Tibial nerve (tissue), 4 donors: Measurements from ENCODE around the gene MED26. TPM values are rescaled to one million over a fixed set of nuclear protein-coding genes. Genes with fewer than 3 reads are reported as not detected.

Experiments used
- DNase-seq, 2 donors: peaks; one replicate each; pipeline ENCODE4 v3.0.0-alpha.2; 2019; ENCODE audit warnings: low spot score in 2 of 2
- H3K27ac ChIP-seq, 4 donors: fragments of 200-600 bp; sonication (generic) in 3 of 4; one replicate each; pipeline ENCODE4 v1.5.1; 2017 to 2019; ENCODE audit warnings: mild to moderate bottlenecking in 1 of 4
- H3K27me3 ChIP-seq, 2 donors: fragments of 200-600 bp; sonication (generic) in 1 of 2; one replicate each; pipeline versions ENCODE4 v1.5.1 to v1.6.0; 2017 to 2019
- H3K36me3 ChIP-seq, 3 donors: fragments of 200-600 bp; sonication (generic); one replicate each; pipeline ENCODE4 v1.5.1; 2018 to 2019
- H3K4me1 ChIP-seq, 4 donors: fragments of 200-600 bp; sonication (generic) in 3 of 4; one replicate each; pipeline ENCODE4 v1.5.1; 2017 to 2019
- H3K4me3 ChIP-seq, 4 donors: fragments of 200-600 bp; sonication (generic) in 3 of 4; one replicate each; pipeline ENCODE4 v1.5.1; 2017 to 2019; ENCODE audit warnings: mild to moderate bottlenecking in 1 of 4, moderate library complexity in 1 of 4
- H3K9me3 ChIP-seq, 4 donors: fragments of 200-600 bp; sonication (generic) in 3 of 4; one replicate each; pipeline ENCODE4 v1.5.1; 2017 to 2019
- EP300 ChIP-seq, 2 donors: sonication (generic); formaldehyde crosslinking; IDR thresholded peaks; one replicate each; pipeline ENCODE4 v1.6.1; 2017; ENCODE audit warnings: antibody characterized with exemption in 2 of 2, mild to moderate bottlenecking in 1 of 2
- POLR2A ChIP-seq, 2 donors: fragments of 450-650 bp; IDR thresholded peaks; one replicate each; pipeline ENCODE4 v1.6.1; 2017; ENCODE audit warnings: antibody characterized with exemption in 2 of 2, mild to moderate bottlenecking in 2 of 2, moderate library complexity in 2 of 2
- WGBS, 2 donors: methylation state at CpG; one replicate each; pipeline ENCODE4 v1.1.5; 2018; 5-methylcytosine and 5-hydroxymethylcytosine counted together
- total RNA-seq, 4 donors: library from RNA; depleted of rRNA; stranded (reverse); fragments of >200 nt; gene quantifications; one replicate each; pipeline ENCODE4 v1.1.0, GENCODE V29; 2016
- TF ChIP-seq, protein P1 (sequence below), 5 experiments: fragments of 200-600 bp in 3 of 5; fragments of 450-650 bp in 2 of 5; sonication (generic) in 3 of 5; IDR thresholded peaks; one replicate each; pipeline ENCODE4 v1.5.1; 2016 to 2019; ENCODE audit warnings: antibody characterized with exemption in 5 of 5, mild to moderate bottlenecking in 3 of 5, moderate library complexity in 2 of 5

Gene MED26
- total RNA-seq, 4 donors from 2014 or later: 6.1 to 14.2 (median 11.7) TPM

DNA sequence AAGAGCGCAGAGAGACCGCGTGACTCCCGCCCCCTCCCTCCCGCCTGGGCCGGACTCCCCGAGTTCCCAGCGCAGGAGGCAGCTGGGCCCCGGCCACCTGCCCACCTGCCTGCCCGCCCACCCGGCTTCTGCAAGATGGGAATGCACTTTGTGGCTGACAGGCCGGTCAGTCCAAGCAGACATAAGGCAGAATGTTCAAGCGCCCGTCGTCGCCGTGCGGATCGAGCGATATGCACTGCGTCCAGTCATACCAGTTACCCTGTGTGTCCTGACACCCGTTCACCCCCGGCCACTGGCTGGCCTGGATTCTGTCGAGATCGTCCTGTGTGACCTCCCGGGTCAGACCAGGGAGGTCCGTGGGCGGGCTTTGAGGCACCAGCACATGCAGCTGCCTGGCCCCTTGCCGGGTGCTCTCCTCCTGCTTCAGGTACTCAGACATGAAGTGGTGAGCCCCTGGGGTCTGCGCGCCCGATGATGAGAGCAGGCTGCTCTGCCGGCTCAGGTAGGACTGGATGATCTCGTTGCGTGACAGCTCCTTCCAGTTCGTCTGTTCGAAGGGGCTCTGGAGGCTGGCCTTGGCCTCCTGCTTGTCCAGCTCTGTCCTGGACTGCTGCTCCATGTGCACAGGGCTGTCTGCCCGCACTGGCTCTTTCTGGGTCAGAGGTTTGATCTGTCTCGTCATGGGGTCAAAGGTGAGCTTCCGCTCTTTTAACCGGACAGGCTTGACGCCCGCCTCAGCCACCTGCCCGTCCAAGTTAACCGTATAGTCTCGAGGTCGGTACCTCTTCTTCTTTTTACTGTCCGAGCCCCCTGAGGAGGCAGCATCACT, 51.9 kb downstream of the MED26 start:
- H3K27ac ChIP-seq: no peak overlapping the region
- peaks cover 0 to 56% (median 21%) of the 10 kb centered on the region in 4 donors for H3K4me1 ChIP-seq
- H3K27me3 ChIP-seq: no peaks in the 10 kb centered on the region
- H3K9me3 ChIP-seq: no peaks in the 10 kb centered on the region
- H3K36me3 ChIP-seq: peaks cover 0 to 55% (median 20%) of the 10 kb centered on the region in 3 donors
- no peak for DNase-seq
- no peak overlapping the region for H3K4me3 ChIP-seq
- TF ChIP-seq, protein P1, sequence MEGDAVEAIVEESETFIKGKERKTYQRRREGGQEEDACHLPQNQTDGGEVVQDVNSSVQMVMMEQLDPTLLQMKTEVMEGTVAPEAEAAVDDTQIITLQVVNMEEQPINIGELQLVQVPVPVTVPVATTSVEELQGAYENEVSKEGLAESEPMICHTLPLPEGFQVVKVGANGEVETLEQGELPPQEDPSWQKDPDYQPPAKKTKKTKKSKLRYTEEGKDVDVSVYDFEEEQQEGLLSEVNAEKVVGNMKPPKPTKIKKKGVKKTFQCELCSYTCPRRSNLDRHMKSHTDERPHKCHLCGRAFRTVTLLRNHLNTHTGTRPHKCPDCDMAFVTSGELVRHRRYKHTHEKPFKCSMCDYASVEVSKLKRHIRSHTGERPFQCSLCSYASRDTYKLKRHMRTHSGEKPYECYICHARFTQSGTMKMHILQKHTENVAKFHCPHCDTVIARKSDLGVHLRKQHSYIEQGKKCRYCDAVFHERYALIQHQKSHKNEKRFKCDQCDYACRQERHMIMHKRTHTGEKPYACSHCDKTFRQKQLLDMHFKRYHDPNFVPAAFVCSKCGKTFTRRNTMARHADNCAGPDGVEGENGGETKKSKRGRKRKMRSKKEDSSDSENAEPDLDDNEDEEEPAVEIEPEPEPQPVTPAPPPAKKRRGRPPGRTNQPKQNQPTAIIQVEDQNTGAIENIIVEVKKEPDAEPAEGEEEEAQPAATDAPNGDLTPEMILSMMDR (IDR thresholded peaks at IDR 0.05): no peak
- TF ChIP-seq POLR2A (IDR thresholded peaks at IDR 0.05): no peak
- TF ChIP-seq EP300 (IDR thresholded peaks at IDR 0.05): no peak
- 84 to 86% methylated on average over 35 to 39 of the region's 48 CpGs for WGBS, 2 donors

DNA sequence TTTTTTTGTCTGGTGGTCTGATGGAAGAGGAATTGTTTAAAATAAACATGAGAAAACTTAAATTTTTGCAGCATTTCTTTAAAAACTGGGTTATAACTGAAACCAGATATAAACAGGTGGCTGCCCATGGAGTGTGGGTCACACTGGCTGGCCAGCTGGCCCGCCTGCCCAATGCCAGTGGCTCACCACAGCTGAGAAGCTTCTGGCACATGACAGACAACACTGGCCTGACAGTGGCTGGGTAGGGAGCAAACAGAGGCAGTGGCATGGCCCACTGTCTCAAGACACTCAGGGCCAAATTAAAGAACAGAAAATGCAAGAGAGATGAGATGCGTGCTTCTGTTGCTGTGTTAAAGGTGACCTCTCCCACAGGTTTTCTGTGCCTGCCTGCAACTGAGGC, 52.7 kb downstream of the MED26 start:
- Histone ChIP-seq H3K27ac (no peak overlapping the region), H3K9me3 (no peaks in the 10 kb centered on the region), H3K4me3 (no peak overlapping the region), H3K4me1 (peaks cover 0 to 59% (median 25%) of the 10 kb centered on the region in 4 donors), H3K36me3 (peaks cover 0 to 56% (median 20%) of the 10 kb centered on the region in 3 donors), H3K27me3 (no peaks in the 10 kb centered on the region)
- 85 to 87% methylated on average over 2 of the region's 2 CpGs for whole genome bisulfite sequencing, 2 donors
- TF ChIP-seq EP300 (IDR thresholded peaks at IDR 0.05): no peak
- TF ChIP-seq POLR2A (IDR thresholded peaks at IDR 0.05): no peak
- TF ChIP-seq, protein P1 (IDR thresholded peaks at IDR 0.05): no peak
- no peak for DNase-seq

DNA sequence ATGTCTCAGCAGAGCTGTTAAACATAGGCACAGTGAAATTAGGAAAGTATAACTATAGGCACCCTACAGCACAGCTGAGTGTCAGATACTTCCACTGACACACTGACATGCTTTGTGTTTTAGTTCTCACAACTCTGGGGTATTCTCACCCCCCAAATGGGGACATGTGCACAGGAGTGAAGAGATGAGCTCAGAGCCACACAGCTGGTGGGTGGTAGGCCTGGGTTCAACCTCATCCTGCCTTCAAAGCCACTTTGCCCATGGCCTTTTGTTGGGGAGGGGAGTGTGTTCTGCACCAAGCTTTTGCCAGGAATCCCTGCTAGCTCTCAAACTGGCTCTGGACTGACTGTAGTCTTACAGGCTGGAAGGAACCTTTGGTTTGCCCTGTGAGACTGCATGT, 54.1 kb downstream of the MED26 start:
- peaks cover 0 to 60% (median 25%) of the 10 kb centered on the region in 4 donors for H3K4me1 ChIP-seq
- H3K27me3 ChIP-seq: no peaks in the 10 kb centered on the region
- no peak for TF ChIP-seq EP300 (IDR thresholded peaks at IDR 0.05)
- TF ChIP-seq POLR2A (IDR thresholded peaks at IDR 0.05): no peak
- TF ChIP-seq, protein P1 (IDR thresholded peaks at IDR 0.05): no peak
- H3K4me3 ChIP-seq: no peak overlapping the region
- no peak for DNase-seq
- H3K9me3 ChIP-seq: no peaks in the 10 kb centered on the region
- peaks cover 0 to 67% (median 20%) of the 10 kb centered on the region in 3 donors for H3K36me3 ChIP-seq
- no peak overlapping the region for H3K27ac ChIP-seq

DNA sequence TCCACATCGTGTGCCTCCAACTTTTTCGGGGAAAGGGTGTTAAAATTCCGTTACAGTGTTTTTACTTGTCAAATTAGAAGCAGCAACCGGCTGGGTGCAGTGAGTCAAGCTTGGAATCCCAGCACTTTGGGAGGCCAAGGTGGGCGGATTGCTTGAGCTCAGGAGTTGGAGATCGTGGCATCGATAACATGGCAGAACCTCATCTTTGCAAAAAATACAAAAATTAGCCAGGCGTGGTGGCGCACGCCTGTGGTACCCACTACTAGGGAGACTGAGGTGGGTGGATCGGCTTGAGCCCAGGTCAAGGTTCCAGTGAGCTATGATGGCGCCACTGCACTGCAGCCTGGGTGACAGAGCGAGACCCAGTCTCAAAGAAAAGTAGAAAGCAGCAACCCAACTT, 54.7 kb downstream of the MED26 start:
- Histone ChIP-seq H3K9me3 (no peaks in the 10 kb centered on the region), H3K27ac (peak overlapping the region in 3 of 4 donors; percentile 86 to 92 (median 88)), H3K4me1 (peaks cover 0 to 60% (median 25%) of the 10 kb centered on the region in 4 donors), H3K36me3 (peaks cover 0 to 67% (median 16%) of the 10 kb centered on the region in 3 donors), H3K4me3 (peak overlapping the region; percentile 67 to 98 (median 90)), H3K27me3 (no peaks in the 10 kb centered on the region)
- DNase-seq: no peak
- WGBS, 2 donors: 66 to 69% methylated on average over 13 of the region's 13 CpGs
- TF ChIP-seq EP300 (IDR thresholded peaks at IDR 0.05) (no peak), POLR2A (IDR thresholded peaks at IDR 0.05) (no peak)
- TF ChIP-seq, protein P1 (IDR thresholded peaks at IDR 0.05): no peak
